Activated gamma-delta T cell treated with anti-CD3 and anti-CD28 coated beads, Interleukin-2, amount 50 U/mL, for 16 hours (primary cell): ENCODE results near the gene SETD7.
A peak's percentile ranks its signal among the peaks of the same experiment; 100 is the strongest.

Experiments
- DNase-seq: peaks from one replicate; pipeline ENCODE4 v3.0.0-alpha.2; 2020; ENCODE audit warnings: low read depth

SETD7 gene

DNA sequence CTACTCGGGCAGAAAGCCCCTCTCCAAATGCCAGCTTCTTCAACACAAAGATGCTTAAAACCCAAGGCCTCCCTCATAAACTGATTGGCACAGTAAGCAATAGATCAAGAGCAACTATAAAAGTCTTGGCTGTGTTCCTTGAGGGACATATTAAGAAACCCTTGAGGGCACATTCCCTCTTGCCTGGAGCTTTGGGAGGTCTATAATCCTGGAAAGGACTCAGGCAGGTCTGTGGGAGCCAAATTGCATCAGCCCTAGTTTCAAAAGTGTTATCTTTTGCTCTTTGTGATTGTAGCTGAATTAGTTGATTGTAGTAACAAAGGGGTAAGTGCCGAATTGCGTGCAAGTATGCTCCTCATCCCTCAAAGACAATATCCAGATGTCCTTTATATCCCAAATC, 18.6 kb upstream of the SETD7 start:
- DNase-seq = no peak

DNA sequence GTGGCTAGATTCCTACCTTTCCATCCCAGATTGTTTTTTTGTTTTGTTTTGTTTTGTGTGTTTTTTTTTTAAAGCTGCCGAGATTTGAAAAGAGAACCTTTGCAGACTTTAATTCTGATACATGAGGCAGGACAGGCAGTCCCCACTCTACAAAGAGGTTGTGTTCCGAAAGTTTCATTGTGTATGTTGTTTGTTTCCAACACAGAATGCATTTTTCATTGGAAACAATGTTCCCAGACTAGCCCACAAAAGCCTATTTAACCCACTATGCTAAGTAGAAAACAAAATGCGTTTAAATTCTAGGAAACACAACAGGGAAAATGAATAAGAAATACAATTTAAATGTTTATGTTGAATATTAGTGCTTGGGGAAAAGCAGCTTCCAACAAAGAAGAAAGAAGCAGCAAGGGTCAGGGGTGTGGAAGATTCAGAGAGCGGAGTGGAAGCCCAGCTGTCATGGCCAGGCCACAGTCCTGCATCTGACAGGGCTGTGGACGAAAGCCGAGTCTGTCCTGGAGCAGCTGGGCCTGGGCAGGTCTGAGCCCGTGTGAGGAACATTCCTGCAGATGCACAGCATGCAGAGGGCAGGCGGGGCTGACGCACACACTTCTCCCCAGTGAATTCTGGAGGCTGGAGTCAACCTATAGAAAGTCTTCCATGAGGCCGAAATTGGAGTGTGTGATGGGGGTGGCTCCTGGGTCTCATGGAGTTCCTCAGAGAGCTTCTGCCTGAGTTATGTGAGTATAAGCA, 12.4 kb upstream of the SETD7 start:
- DNase-seq = no peak

DNA sequence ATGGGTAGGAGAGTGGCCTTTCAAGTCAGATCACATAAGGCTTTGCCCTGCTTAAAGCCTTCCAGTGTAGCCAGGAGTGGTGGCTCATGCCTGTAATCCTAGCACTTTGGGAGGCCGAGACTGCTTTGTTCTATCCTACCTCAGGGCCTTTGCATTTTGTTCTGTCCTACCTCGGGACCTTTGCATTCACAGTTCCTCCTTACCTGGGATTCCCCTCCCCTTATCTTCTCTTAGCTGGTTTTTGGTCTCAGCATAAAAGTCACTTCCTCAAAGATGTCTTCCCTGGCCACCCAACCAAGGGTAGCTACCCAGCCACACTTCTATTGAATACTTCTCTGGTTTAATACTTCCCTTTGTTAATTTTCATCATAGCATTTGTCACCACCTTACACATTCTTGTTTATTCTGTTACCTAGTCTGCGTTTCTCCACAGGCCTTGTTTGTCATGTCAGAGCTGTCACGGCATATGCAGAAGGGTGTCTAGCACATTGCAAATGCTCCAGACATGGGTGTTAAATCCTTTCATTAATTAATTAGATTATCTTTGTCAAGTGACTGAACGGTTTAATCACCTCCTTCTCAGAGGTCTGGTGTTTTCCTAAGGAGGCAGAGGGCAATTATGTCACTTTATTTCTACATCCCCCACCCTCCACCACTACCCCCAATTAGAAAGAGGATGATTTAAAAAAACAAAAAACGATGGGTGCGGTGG, 11.3 kb upstream of the SETD7 start:
- no peak for DNase-seq

GRCh38 chr4:139564502-139564901, 8.5 kb upstream of the SETD7 start:
- DNase-seq = no peak

- no peak for DNase-seq
These were observed 7.5 kb upstream of the SETD7 start for GRCh38 chr4:139563515-139563914.

GRCh38 chr4:139562839-139563238, 6.8 kb upstream of the SETD7 start:
- no peak for DNase-seq

- no peak for DNase-seq
These were observed 6.2 kb upstream of the SETD7 start for GRCh38 chr4:139562067-139562684.

DNA sequence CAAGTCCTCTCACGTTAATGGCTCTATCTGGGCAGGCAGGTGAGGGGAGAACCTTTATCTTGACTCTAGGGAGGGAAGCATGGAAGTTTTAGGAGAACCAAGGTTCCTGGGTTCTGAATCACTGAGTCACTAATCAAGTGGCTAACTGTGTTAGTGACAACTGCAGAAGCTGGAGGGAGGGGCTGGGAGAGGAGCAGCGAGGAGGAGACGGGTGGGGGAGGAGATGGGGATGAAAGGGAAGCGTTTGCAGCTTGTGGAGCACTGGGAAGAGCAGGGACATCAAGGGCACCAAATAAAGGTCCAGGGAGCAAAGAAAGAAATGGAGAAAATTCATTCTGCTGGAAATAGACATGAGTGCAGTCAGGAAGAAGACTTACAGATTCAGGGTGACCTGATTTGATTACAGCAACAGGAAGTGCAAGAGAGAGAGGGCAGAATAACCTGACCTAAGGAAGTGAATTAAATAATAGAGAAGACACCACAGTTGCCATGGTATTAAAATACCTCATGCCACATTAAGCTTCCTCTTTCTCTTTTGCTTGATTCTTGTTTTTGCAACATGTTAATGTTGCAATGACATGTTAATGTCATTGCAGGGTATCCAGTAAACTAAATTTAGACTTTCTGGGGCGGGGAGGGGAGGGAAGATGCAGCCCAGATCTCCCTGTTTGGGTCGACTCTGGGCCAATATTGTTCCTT, 4.5 kb upstream of the SETD7 start:
- DNase-seq = no peak

- DNase-seq = no peak
These were observed 3.7 kb upstream of the SETD7 start for GRCh38 chr4:139559687-139560086.

GRCh38 chr4:139559089-139559479, 3.1 kb upstream of the SETD7 start:
- no peak for DNase-seq

DNA sequence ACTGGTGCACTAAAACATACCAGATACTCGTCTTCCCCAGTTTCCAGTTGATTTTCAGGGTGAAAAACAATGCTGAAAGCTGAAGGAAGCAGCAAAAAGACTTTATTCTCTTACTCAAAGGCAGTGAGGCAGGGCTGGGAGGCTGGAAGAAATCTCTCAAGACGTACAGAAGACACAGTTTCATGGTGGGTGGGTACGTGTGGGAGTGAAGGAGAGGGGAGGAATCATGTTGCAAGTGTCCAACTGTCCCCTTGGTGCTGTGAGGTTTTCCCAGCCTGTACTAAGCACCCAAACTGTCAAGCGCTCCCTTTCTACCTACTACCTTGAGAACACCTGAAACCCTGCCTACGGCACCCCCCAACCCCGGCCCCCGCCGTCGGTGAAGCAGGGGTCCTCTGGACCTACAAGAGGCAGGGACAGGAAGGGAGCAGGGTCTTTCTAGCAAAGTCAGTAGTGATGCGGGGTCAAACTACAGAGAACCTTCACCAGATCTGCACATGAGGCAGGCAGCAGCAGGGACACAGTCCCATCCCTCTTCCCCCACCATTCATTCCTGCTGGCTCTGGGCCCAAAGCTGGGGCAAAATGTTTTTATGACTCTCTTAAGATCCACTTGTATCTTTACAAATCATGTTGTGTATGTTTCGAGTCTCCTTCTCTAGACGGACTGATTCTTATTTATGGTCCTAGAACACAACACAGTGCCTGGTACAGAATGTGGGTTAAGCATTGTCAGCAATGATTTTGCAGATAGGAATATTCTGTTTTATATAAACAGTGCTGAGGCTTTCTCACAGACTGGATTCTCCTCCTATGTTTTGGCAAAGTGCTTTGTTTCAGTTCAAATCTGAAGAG, 2.4 kb upstream of the SETD7 start:
- DNase-seq = no peak

GRCh38 chr4:139557556-139558110, 1.6 kb upstream of the SETD7 start:
- DNase-seq = no peak

DNA sequence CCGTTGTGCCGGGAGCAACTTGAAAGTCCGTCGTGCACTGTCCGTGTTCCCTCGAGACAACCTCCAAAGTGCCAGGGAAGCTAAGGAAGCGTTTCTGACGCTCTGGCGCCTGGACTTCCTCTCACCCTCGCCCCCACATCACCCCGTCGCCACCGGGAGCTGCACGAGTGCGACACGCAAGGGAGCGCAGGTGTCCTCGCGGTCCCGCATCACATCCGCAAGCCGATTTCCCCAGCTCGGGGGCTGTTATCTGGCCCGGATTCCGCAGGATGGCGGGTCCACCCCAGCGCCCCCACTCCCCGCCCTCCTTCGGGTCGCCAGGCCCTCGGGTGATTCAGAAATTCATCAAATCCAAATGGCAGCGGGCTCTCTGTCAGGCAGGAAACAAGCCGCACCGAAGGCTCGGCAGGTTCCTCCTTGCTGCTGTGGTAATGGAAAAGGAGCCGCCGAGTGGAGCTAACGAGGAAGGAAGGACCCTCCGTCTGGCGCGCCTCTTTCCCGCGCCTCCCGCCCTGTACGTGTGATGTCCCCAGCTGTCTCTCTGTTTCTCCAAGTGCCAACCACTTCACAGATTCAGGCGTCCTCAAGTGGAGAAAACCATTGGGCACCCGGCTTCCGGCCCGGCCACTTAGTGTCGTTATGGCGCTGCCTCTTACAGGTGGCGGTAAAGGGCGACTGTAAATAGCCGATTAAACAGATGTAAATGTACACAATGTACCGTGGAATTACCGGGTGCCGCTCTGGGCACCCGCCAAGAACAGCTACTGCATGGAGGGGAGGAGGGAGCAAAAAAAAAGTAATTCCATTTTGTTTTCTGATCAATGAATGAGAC, 921 bp upstream of the SETD7 start:
- no peak for DNase-seq

GRCh38 chr4:139555705-139556070, 331 bp downstream of the SETD7 start:
- DNase-seq = no peak

GRCh38 chr4:139554893-139555704, 920 bp downstream of the SETD7 start:
- DNase-seq = peak; percentile 59

GRCh38 chr4:139554642-139554892, 1.5 kb downstream of the SETD7 start:
- DNase-seq = no peak

DNA sequence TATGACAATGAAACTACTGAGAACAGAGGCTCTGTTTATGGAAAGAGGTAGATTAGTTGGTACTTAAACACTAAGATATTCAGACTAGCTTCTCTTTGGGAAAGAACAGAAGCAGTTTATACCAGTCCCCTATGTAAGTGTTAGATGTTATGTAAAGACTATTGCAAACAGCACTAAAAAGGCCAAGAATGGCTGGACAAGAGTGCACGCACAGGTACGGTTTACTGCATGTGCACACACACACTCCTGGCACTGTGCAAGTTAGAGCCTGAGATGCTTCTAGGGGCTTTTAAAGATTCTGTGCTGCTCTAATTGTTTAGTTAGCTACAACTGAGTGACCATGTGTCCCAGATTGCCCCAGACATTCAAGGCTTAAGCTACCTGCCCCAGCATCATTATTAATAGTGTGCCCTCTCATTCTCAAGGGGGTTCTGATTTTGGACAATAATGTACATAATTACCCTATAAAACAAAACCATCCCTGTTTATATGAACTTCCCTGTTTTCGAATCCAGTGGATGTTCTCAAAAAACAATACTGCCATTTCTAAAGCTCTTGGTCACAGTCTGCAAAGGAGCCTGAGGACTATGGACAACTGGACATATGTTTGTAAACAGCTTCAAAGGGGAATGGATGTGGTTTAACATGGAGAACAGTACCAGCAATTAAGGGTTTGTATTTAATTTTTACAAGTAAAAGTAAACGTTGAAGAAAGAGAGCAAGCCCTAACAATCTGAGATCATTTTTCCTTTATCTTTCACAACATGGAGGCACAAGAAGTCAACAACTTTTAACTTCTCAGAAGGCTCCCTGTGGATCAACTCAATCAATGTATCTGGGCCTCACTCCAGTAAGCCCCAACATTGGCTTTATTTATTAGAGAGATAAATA, 2.0 kb downstream of the SETD7 start:
- DNase-seq = no peak

GRCh38 chr4:139552517-139553307, 3.3 kb downstream of the SETD7 start:
- DNase-seq = no peak
